Karpas-422 (cell line): ENCODE results near the gene COPZ2. TPM values are rescaled to one million over a fixed set of nuclear protein-coding genes. Genes with fewer than 3 reads are reported as not detected.
A peak's percentile ranks its signal among the peaks of the same experiment; 100 is the strongest.

ENCODE experiments used
- DNase-seq: peaks from one replicate; pipeline ENCODE4 v3.0.0-alpha.2; 2015
- H2AFZ ChIP-seq: fragments of 200-600 bp; sonication (generic); 2 replicates; pipeline ENCODE4 v1.6.1; 2014; ENCODE audit warnings: antibody characterized with exemption, low read length, mixed read lengths
- H3K27ac ChIP-seq: fragments of 200-600 bp; sonication (generic); 2 replicates; pipeline ENCODE4 v1.5.1; 2014; ENCODE audit warnings: mild to moderate bottlenecking, low read length, moderate library complexity
- H3K27me3 ChIP-seq: fragments of 200-600 bp; sonication (generic); 2 replicates; pipeline ENCODE4 v1.6.1; 2014; ENCODE audit warnings: low read length, mixed read lengths
- H3K36me3 ChIP-seq: fragments of 200-600 bp; sonication (generic); 2 replicates; pipeline ENCODE4 v1.6.1; 2014; ENCODE audit warnings: low read length, mixed read lengths; ENCODE audit not compliant: insufficient read depth
- H3K4me1 ChIP-seq: fragments of 200-600 bp; sonication (generic); 2 replicates; pipeline ENCODE4 v1.6.1; 2014; ENCODE audit warnings: mild to moderate bottlenecking, low read length, mixed read lengths
- H3K4me2 ChIP-seq: fragments of 200-600 bp; sonication (generic); 2 replicates; pipeline ENCODE4 v1.6.1; 2014; ENCODE audit warnings: low read length, low read depth, mild to moderate bottlenecking; ENCODE audit not compliant: poor library complexity, severe bottlenecking
- H3K4me3 ChIP-seq: fragments of 200-600 bp; sonication (generic); 2 replicates; pipeline ENCODE4 v1.5.1; 2014; ENCODE audit warnings: mild to moderate bottlenecking, antibody characterized with exemption, low read length, mixed read lengths
- H3K79me2 ChIP-seq: fragments of 200-600 bp; sonication (generic); 2 replicates; pipeline ENCODE4 v1.6.1; 2014; ENCODE audit warnings: mild to moderate bottlenecking, low read length, mixed read lengths
- H3K9ac ChIP-seq: fragments of 200-600 bp; sonication (generic); 2 replicates; pipeline ENCODE4 v1.6.0; 2014; ENCODE audit warnings: low read length
- H3K9me2 ChIP-seq: fragments of 200-600 bp; sonication (generic), shearing (Covaris generic); replicated peaks from 2 replicates; pipeline ENCODE4 v1.6.0; 2014; ENCODE audit warnings: mild to moderate bottlenecking, low read length, moderate library complexity; ENCODE audit not compliant: insufficient read depth
- H3K9me3 ChIP-seq: fragments of 300-700, 200-600 bp; sonication (generic); 2 replicates; pipeline ENCODE4 v1.6.1; 2014; ENCODE audit warnings: low read length, mixed read lengths
- H4K20me1 ChIP-seq: fragments of 200-600 bp; sonication (generic); 2 replicates; pipeline ENCODE4 v1.6.1; 2014; ENCODE audit warnings: mild to moderate bottlenecking, antibody characterized with exemption, low read length, low read depth; ENCODE audit not compliant: insufficient read depth
- total RNA-seq: library from RNA; depleted of rRNA; stranded (reverse); fragments of >200 nt; shearing (Covaris generic); gene quantifications from 2 replicates; pipeline ENCODE4 v1.2.3, GENCODE V29; 2014; ENCODE audit warnings: low replicate concordance

Gene COPZ2
- total RNA-seq, 1 experiment from 2014 or later: not detected

DNA sequence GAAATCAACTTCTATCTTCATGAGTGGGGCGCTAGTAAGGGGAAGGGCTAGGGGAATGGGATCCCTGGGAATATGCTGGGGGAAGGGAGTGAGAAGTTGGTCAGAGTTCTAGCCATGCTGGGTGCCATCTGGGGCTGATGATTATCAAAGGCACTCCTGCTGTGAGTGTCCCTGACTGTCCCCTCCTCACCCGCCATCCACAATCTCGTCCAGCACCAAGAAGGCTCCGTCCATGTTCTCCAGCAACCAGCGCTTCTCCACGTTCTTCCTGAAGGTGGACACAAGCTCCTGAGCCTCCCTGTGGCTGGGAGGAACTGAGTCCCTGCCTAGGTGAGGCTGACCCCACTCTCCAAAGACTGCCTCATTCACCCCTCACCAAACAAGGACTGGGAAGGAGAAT lies 5.6 kb downstream of the COPZ2 start:
- Histone ChIP-seq H3K79me2 (no peaks in the 10 kb centered on the region), H3K9me3 (no peaks in the 10 kb centered on the region), H3K4me1 (no peaks in the 10 kb centered on the region), H3K4me3 (no peak overlapping the region), H3K27me3 (no peaks in the 10 kb centered on the region), H4K20me1 (no peaks in the 10 kb centered on the region), H3K27ac (no peak overlapping the region), H3K36me3 (no peaks in the 10 kb centered on the region), H3K9ac (no peak overlapping the region), H3K4me2 (no peak overlapping the region), H2AFZ (no peak overlapping the region), H3K9me2 (no peaks in the 10 kb centered on the region)
- no peak for DNase-seq

DNA sequence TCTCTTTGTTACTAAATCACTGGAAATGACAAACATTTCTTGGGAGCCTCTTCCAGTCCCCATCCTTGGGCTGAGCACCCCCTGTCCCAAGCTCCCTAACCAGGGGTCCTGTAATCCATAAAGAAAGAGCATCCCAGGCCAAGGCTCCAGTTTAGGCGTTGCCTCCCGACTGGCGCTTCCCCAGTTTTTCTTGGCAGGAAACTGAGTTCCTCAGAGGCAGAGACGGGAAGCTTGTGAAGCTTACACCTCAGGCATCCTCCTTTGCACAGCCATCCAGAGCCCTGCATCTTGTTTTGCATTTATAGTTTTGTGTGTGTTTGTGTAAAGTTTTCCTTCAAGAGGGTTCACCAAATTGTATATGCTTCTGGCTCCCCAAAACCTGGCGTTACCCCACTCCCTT lies 7.1 kb downstream of the COPZ2 start:
- no peak for DNase-seq
- Histone ChIP-seq H3K27me3 (no peaks in the 10 kb centered on the region), H3K4me1 (peaks cover 8% of the 10 kb centered on the region), H3K9me3 (no peaks in the 10 kb centered on the region), H3K4me2 (no peak overlapping the region), H3K9ac (no peak overlapping the region), H2AFZ (no peak overlapping the region), H3K27ac (no peak overlapping the region), H3K9me2 (no peaks in the 10 kb centered on the region), H3K4me3 (no peak overlapping the region), H3K79me2 (no peaks in the 10 kb centered on the region), H4K20me1 (no peaks in the 10 kb centered on the region), H3K36me3 (no peaks in the 10 kb centered on the region)

DNA sequence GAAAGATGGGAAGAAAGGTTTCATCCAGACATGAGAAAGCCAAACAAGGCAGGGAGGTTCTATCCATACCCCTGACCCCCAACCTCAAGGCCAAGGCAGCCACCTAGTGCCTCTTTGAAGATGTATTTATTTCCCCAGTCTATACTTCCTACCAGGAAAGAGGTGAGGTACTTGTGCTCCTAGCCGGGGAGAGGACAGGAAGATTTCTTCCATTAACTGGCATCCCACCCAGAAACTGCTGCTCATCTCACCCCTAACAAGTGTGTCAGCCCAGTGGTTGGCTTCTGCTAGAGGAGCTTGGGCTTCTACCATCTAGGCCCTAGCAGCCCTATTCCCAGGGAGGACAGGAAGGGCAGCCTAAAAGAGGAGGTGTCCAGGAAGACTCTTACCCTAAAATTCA lies 8.9 kb downstream of the COPZ2 start:
- Histone ChIP-seq H3K4me3 (no peak overlapping the region), H3K27me3 (no peaks in the 10 kb centered on the region), H3K36me3 (no peaks in the 10 kb centered on the region)

DNA sequence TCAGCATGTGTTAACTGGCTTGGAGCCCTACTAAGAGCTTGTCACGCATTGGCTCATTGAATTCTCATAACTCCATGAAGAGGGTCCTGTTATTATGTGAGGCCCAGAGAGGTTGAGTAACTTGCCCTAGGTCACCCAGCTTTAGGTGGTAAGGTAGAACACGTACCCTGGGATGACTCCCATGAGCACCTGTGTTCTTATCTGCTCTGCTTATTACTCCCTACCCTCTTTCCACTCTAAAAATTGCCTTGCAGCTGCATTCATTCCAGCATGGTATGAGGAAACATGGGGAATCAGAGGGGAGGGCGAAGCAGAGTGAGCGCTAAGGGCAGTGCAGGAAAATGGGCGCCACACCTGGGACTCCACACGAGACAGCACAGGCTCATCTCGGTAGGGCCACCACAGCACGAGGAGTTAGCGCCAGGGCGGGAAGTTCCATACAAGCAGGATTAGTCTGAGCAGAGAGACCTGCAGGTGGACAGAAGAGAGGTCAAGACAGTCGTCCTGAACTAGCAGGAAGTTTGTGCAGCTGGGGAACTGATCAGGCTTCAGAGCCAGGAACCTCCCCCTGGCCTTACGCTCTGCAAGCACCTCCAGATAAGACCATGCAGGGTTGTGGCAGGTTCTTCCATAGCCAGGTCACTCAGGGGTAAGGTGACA lies 10.1 kb downstream of the COPZ2 start:
- Histone ChIP-seq H3K4me3 (no peak overlapping the region), H3K36me3 (no peaks in the 10 kb centered on the region), H3K9ac (no peak overlapping the region), H4K20me1 (no peaks in the 10 kb centered on the region), H3K27me3 (no peaks in the 10 kb centered on the region), H3K9me2 (no peaks in the 10 kb centered on the region), H3K9me3 (no peaks in the 10 kb centered on the region), H3K4me2 (no peak overlapping the region), H2AFZ (no peak overlapping the region), H3K79me2 (no peaks in the 10 kb centered on the region), H3K4me1 (peaks cover 33% of the 10 kb centered on the region), H3K27ac (no peak overlapping the region)
- no peak for DNase-seq

More for the DNA sequence above, 8.9 kb downstream of the COPZ2 start:
- Histone ChIP-seq H3K4me1 (peaks cover 23% of the 10 kb centered on the region), H3K79me2 (no peaks in the 10 kb centered on the region), H3K27ac (no peak overlapping the region), H4K20me1 (no peaks in the 10 kb centered on the region), H3K4me2 (no peak overlapping the region), H3K9me2 (no peaks in the 10 kb centered on the region), H3K9me3 (no peaks in the 10 kb centered on the region), H2AFZ (no peak overlapping the region), H3K9ac (no peak overlapping the region)
- no peak for DNase-seq

DNA sequence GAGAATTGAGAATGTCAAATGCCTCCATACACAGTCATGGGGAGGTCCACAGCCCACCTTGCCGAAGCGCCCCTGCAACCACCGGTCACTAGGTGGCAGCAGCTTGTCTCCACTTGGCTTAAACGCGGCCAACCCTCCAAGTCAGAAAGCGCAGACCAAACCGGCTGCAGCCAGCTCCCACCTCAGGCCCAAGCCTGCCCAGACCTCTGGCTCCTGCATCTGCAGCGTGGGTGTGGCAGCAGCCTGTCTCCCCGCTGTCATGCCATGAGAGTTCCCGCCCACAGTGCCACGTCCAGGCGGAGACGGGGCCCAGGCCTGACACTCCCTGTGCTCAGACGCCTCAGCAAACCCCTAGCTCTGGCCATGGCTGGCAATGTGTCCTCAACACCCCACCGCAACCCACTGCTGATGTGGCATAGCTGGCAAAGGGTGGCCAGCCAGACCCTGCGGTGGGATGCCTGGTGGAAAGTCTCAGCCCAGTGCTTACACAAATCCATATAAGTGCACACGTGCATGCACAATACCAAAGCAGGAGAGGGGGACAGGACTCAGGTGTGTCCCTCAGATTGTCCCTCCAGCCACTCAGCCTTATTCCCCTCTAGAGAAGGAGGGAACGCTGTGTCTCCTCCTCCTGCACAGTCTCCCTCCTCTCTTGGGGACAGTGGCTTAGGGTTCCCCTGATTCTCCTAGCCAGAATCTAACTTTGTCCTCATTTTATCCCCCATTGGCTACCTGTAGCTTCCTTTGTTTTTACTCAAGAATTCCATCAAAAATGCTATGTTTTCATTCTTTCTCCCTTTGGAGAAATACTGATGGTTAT lies 10.9 kb downstream of the COPZ2 start:
- no peak overlapping the region for H3K4me3 ChIP-seq
- DNase-seq: peak; percentile 94
- peaks cover 33% of the 10 kb centered on the region for H3K4me1 ChIP-seq
- no peaks in the 10 kb centered on the region for H3K9me2 ChIP-seq
- no peaks in the 10 kb centered on the region for H3K36me3 ChIP-seq
- H3K9me3 ChIP-seq: no peaks in the 10 kb centered on the region
- H3K27ac ChIP-seq: no peak overlapping the region
- H3K27me3 ChIP-seq: no peaks in the 10 kb centered on the region
- H2AFZ ChIP-seq: no peak overlapping the region
- H3K9ac ChIP-seq: 0 out of 2 replicates have a peak overlapping the region, but pooled peaks have one; percentile 9
- no peak overlapping the region for H3K4me2 ChIP-seq
- no peaks in the 10 kb centered on the region for H3K79me2 ChIP-seq
- H4K20me1 ChIP-seq: no peaks in the 10 kb centered on the region

DNA sequence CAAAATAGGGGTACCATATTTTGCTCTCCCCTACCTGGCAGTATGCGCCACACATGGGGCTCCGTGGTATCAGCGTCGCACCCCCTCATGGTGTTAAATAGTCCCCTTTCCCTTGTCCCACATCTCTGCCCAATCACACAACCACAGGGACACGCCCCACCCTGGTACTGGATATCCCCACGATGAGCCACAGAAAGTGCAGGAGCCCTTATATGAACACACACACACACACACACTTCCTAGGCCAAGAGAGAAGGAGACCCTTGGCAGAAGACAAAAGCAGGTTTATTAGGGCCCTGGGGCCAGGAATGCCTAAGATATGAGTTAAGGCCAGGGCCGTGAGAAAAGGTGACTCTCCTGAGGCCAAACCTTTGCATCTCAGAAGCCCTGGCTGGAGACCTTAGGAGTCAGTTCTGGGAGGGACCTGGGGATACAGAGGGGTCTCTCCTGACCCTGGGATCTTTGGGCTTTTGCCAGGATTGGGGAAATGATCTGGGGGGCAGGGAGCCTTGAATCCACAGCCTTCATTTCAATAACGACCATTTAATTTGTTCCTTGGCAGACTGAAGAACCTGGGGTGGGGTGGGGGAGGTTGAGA lies 11.6 kb downstream of the COPZ2 start:
- Histone ChIP-seq H4K20me1 (no peaks in the 10 kb centered on the region), H3K27ac (no peak overlapping the region), H3K4me2 (peak overlapping the region; percentile 73), H2AFZ (no peak overlapping the region), H3K9ac (peak overlapping the region; percentile 57), H3K9me3 (no peaks in the 10 kb centered on the region), H3K4me1 (peaks cover 33% of the 10 kb centered on the region), H3K27me3 (no peaks in the 10 kb centered on the region), H3K4me3 (peak overlapping the region; percentile 67), H3K36me3 (no peaks in the 10 kb centered on the region), H3K9me2 (no peaks in the 10 kb centered on the region), H3K79me2 (no peaks in the 10 kb centered on the region)
- no peak for DNase-seq

DNA sequence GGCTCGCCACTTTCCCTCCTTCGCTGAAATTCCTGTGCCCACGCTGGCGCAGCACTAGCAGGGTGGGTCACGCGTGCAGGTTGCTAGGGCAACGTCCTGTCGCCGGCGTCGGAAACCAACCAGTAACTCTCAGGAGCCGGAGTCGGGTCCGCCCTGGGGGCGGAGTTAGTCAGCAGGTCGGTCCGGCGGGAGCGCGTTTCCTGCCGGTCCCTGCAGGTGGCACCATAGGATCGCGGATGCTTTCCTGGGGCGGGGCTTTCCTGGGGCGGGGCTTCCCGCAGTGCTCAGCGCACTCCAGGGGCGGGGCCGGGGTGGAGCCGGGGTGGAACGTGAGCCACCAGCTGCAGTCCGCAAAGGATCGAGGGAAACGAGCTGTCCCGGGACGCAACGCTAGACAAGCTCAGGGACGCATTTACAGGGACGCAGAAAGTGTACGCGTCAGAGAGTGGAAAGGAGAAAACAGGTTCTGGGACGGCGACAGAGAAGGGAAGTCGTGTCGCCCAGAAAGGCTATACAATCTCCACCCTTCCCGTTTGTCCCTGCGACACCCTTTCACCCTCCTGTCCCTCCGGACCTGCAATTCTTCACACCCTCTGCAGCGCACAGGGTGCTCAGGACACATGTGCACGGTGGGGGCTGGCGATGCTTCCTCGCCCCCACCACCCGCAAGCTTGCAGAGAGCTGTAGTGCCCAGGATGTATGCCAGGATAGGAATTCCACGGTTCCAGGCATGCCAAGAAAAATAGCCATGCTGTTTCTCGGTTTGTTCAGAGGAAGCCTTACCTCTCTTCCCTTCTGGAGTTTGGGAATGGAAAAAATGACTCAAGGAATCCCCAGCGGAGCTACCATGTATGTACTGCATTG lies 12.3 kb downstream of the COPZ2 start:
- H4K20me1 ChIP-seq: no peaks in the 10 kb centered on the region
- no peaks in the 10 kb centered on the region for H3K79me2 ChIP-seq
- H3K9me2 ChIP-seq: no peaks in the 10 kb centered on the region
- no peak overlapping the region for H3K27ac ChIP-seq
- H3K9ac ChIP-seq: peak overlapping the region; percentile 72
- peak; percentile 98 for DNase-seq
- no peaks in the 10 kb centered on the region for H3K36me3 ChIP-seq
- no peaks in the 10 kb centered on the region for H3K27me3 ChIP-seq
- peak overlapping the region; percentile 79; the same call in 1 of the 2 replicates for H2AFZ ChIP-seq
- H3K4me2 ChIP-seq: peak overlapping the region; percentile 74
- H3K4me3 ChIP-seq: peak overlapping the region; percentile 67
- H3K4me1 ChIP-seq: peaks cover 33% of the 10 kb centered on the region
- no peaks in the 10 kb centered on the region for H3K9me3 ChIP-seq
